GM23338 (cell line): ENCODE results near the gene KDM4F.

Experiments
- CREB1 ChIP-seq: fragments of 250-450 bp; sonication (Bioruptor Pico); IDR thresholded peaks from 2 replicates; pipeline ENCODE4 v1.5.0; 2020; ENCODE audit warnings: low read depth, mild to moderate bottlenecking, moderate library complexity
- EZH2 ChIP-seq: fragments of 200-600 bp; sonication (generic); IDR thresholded peaks from one replicate; pipeline ENCODE4 v1.8.0; 2017; ENCODE audit warnings: antibody characterized with exemption, mild to moderate bottlenecking, low read depth; ENCODE audit not compliant: unreplicated experiment
- EZH2phosphoT487 ChIP-seq: fragments of 200-600 bp; sonication (generic); IDR thresholded peaks from one replicate; pipeline ENCODE4 v1.8.1; 2018; ENCODE audit warnings: antibody characterized with exemption; ENCODE audit not compliant: unreplicated experiment
- JUNB ChIP-seq: IDR thresholded peaks from one replicate; pipeline ENCODE4 v1.6.1; 2016; ENCODE audit warnings: antibody characterized with exemption; ENCODE audit not compliant: unreplicated experiment
- POLR2AphosphoS5 ChIP-seq: IDR thresholded peaks from 2 replicates; pipeline ENCODE4 v1.6.1; 2016; ENCODE audit warnings: antibody characterized with exemption, low read depth
- TF ChIP-seq, protein P1 (sequence below), 2 experiments: fragments of 200-600 bp in 1 of 2; sonication (generic) in 1 of 2; conservative IDR thresholded peaks; 2 replicates each; pipeline versions ENCODE4 v1.5.1 to v1.6.1; 2016 to 2017; ENCODE audit warnings: antibody characterized with exemption in 2 of 2, low read depth in 2 of 2, mild to moderate bottlenecking in 2 of 2, moderate library complexity in 1 of 2
- TF ChIP-seq, protein P2 (sequence below): IDR thresholded peaks from one replicate; pipeline ENCODE4 v1.6.1; 2018; ENCODE audit warnings: antibody characterized with exemption; ENCODE audit not compliant: unreplicated experiment
- TF ChIP-seq, protein P3 (sequence below): IDR thresholded peaks from 2 replicates; pipeline ENCODE4 v1.6.1; 2016; ENCODE audit warnings: antibody characterized with exemption

DNA sequence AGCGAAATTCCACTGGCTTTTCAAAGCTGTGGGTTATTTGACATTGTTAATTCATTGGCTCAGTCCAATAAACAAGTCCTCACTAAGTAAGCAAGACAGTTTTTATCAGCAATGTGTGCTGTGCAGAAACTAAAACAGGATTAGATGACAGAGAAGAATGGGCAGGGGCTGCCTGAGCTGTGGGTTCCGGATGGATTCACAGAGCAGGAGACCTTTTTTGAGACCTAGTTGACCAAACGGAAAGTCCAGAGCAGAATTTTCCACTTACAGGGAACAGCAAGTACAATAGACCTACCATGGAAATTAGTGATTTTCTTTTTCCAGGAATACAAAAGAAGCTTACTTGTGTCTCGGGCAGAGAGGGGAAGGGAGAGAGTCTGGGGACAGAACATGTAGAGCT, 5.2 kb upstream of the KDM4F start:
- TF ChIP-seq, protein P1, sequence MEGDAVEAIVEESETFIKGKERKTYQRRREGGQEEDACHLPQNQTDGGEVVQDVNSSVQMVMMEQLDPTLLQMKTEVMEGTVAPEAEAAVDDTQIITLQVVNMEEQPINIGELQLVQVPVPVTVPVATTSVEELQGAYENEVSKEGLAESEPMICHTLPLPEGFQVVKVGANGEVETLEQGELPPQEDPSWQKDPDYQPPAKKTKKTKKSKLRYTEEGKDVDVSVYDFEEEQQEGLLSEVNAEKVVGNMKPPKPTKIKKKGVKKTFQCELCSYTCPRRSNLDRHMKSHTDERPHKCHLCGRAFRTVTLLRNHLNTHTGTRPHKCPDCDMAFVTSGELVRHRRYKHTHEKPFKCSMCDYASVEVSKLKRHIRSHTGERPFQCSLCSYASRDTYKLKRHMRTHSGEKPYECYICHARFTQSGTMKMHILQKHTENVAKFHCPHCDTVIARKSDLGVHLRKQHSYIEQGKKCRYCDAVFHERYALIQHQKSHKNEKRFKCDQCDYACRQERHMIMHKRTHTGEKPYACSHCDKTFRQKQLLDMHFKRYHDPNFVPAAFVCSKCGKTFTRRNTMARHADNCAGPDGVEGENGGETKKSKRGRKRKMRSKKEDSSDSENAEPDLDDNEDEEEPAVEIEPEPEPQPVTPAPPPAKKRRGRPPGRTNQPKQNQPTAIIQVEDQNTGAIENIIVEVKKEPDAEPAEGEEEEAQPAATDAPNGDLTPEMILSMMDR (conservative IDR thresholded peaks at IDR 0.05; ENCODE audit: low read depth in 2 of 2), result no peak
- TF ChIP-seq, protein P2, sequence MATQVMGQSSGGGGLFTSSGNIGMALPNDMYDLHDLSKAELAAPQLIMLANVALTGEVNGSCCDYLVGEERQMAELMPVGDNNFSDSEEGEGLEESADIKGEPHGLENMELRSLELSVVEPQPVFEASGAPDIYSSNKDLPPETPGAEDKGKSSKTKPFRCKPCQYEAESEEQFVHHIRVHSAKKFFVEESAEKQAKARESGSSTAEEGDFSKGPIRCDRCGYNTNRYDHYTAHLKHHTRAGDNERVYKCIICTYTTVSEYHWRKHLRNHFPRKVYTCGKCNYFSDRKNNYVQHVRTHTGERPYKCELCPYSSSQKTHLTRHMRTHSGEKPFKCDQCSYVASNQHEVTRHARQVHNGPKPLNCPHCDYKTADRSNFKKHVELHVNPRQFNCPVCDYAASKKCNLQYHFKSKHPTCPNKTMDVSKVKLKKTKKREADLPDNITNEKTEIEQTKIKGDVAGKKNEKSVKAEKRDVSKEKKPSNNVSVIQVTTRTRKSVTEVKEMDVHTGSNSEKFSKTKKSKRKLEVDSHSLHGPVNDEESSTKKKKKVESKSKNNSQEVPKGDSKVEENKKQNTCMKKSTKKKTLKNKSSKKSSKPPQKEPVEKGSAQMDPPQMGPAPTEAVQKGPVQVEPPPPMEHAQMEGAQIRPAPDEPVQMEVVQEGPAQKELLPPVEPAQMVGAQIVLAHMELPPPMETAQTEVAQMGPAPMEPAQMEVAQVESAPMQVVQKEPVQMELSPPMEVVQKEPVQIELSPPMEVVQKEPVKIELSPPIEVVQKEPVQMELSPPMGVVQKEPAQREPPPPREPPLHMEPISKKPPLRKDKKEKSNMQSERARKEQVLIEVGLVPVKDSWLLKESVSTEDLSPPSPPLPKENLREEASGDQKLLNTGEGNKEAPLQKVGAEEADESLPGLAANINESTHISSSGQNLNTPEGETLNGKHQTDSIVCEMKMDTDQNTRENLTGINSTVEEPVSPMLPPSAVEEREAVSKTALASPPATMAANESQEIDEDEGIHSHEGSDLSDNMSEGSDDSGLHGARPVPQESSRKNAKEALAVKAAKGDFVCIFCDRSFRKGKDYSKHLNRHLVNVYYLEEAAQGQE, result no peak
- TF ChIP-seq EZH2 (no peak), POLR2AphosphoS5 (no peak), EZH2phosphoT487 (no peak), CREB1 (CRISPR knock-in tag) (no peak), JUNB (no peak)
- TF ChIP-seq, protein P3, sequence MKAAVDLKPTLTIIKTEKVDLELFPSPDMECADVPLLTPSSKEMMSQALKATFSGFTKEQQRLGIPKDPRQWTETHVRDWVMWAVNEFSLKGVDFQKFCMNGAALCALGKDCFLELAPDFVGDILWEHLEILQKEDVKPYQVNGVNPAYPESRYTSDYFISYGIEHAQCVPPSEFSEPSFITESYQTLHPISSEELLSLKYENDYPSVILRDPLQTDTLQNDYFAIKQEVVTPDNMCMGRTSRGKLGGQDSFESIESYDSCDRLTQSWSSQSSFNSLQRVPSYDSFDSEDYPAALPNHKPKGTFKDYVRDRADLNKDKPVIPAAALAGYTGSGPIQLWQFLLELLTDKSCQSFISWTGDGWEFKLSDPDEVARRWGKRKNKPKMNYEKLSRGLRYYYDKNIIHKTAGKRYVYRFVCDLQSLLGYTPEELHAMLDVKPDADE, result no peak
